Mesenchymal stem cell (in vitro differentiated cells and primary cell): ENCODE measurements around the gene VRK3.

ENCODE experiments used
- DNase-seq: peaks from one replicate; pipeline ENCODE4 v3.0.0-alpha.2; 2013
- H2AFZ ChIP-seq: one replicate; pipeline ENCODE4 v1.6.1; 2013; ENCODE audit warnings: low read depth, mild to moderate bottlenecking, control low read depth, inconsistent platforms, low read length, moderate library complexity
- H2AK5ac ChIP-seq: 2 replicates; pipeline ENCODE4 v1.6.1; 2013; ENCODE audit warnings: low read length, moderate library complexity, mild to moderate bottlenecking, inconsistent platforms; ENCODE audit not compliant: severe bottlenecking
- H2BK120ac ChIP-seq: one replicate; pipeline ENCODE4 v1.6.1; 2013; ENCODE audit warnings: low read depth, mild to moderate bottlenecking, inconsistent platforms, low read length, moderate library complexity
- H2BK12ac ChIP-seq, 2 experiments: one replicate each; pipeline ENCODE4 v1.6.1; 2013; ENCODE audit warnings: inconsistent platforms in 2 of 2, low read length in 2 of 2, mild to moderate bottlenecking in 2 of 2, moderate library complexity in 2 of 2, control low read depth in 1 of 2
- H2BK15ac ChIP-seq: one replicate; pipeline ENCODE4 v1.6.1; 2013; ENCODE audit warnings: mild to moderate bottlenecking, low read depth, inconsistent platforms; ENCODE audit not compliant: poor library complexity, severe bottlenecking
- H2BK5ac ChIP-seq: 2 replicates; pipeline ENCODE4 v1.6.1; 2013; ENCODE audit warnings: low read depth, mild to moderate bottlenecking, low read length, control low read depth, inconsistent platforms; ENCODE audit not compliant: poor library complexity, severe bottlenecking
- H3K14ac ChIP-seq, 2 experiments: one replicate each; pipeline ENCODE4 v1.6.1; 2013; ENCODE audit warnings: inconsistent platforms in 2 of 2, low read length in 2 of 2, control low read depth in 1 of 2, mild to moderate bottlenecking in 1 of 2, moderate library complexity in 1 of 2
- H3K18ac ChIP-seq, 2 experiments: one replicate each; pipeline ENCODE4 v1.6.1; 2013; ENCODE audit warnings: inconsistent platforms in 2 of 2, low read length in 2 of 2, control low read depth in 1 of 2, low read depth in 1 of 2, mild to moderate bottlenecking in 1 of 2
- H3K23ac ChIP-seq, 2 experiments: one replicate each; pipeline ENCODE4 v1.6.1; 2013; ENCODE audit warnings: inconsistent platforms in 2 of 2, low read length in 2 of 2, mild to moderate bottlenecking in 2 of 2, moderate library complexity in 2 of 2, control low read depth in 1 of 2
- H3K27ac ChIP-seq: 2 replicates; pipeline ENCODE4 v1.5.1; 2013; ENCODE audit warnings: mild to moderate bottlenecking, moderate library complexity, low read length, control low read depth, inconsistent platforms; ENCODE audit not compliant: poor library complexity, severe bottlenecking
- H3K27me3 ChIP-seq, 2 experiments: 2 replicates each; pipeline versions ENCODE4 v1.6.1 to v1.7.0; 2013; ENCODE audit warnings: low read length in 2 of 2, mild to moderate bottlenecking in 2 of 2, moderate library complexity in 2 of 2, control low read depth in 1 of 2, inconsistent platforms in 1 of 2; ENCODE audit not compliant: control insufficient read depth in 1 of 2, insufficient read depth in 1 of 2
- H3K36me3 ChIP-seq, 2 experiments: 2 replicates each; pipeline versions ENCODE4 v1.6.1 to v1.7.0; 2013; ENCODE audit warnings: low read length in 2 of 2, control low read depth in 1 of 2, inconsistent platforms in 1 of 2, low read depth in 1 of 2, mild to moderate bottlenecking in 1 of 2; ENCODE audit not compliant: insufficient read depth in 2 of 2, control insufficient read depth in 1 of 2
- H3K4ac ChIP-seq, 2 experiments: one replicate each; pipeline ENCODE4 v1.6.1; 2013; ENCODE audit warnings: inconsistent platforms in 2 of 2, low read length in 2 of 2, mild to moderate bottlenecking in 2 of 2, moderate library complexity in 2 of 2, control low read depth in 1 of 2, low read depth in 1 of 2
- H3K4me1 ChIP-seq: 2 replicates; pipeline ENCODE4 v1.6.1; 2013; ENCODE audit warnings: low read depth, low read length, control low read depth; ENCODE audit not compliant: control insufficient read depth, insufficient read depth
- H3K4me2 ChIP-seq: 2 replicates; pipeline ENCODE4 v1.6.1; 2013; ENCODE audit warnings: low read length, mild to moderate bottlenecking, inconsistent platforms; ENCODE audit not compliant: poor library complexity, severe bottlenecking
- H3K4me3 ChIP-seq, 2 experiments: 2 replicates each; pipeline versions ENCODE4 v1.5.1 to v1.7.0; 2013; ENCODE audit warnings: low read length in 2 of 2, mild to moderate bottlenecking in 2 of 2, control low read depth in 1 of 2, low read depth in 1 of 2; ENCODE audit not compliant: insufficient read depth in 1 of 2
- H3K79me1 ChIP-seq: replicated peaks from 2 replicates; pipeline ENCODE4 v1.6.1; 2013; ENCODE audit warnings: mild to moderate bottlenecking, control low read depth, low read length, inconsistent platforms; ENCODE audit not compliant: poor library complexity, severe bottlenecking
- H3K9ac ChIP-seq: 2 replicates; pipeline ENCODE4 v1.7.0; 2013; ENCODE audit warnings: mild to moderate bottlenecking, low read length, moderate library complexity
- H3K9me3 ChIP-seq: 2 replicates; pipeline ENCODE4 v1.7.0; 2013; ENCODE audit warnings: mild to moderate bottlenecking, low read length; ENCODE audit not compliant: control insufficient read depth
- H4K8ac ChIP-seq: one replicate; pipeline ENCODE4 v1.6.1; 2013; ENCODE audit warnings: inconsistent platforms, mild to moderate bottlenecking, low read length, moderate library complexity
- H4K91ac ChIP-seq: one replicate; pipeline ENCODE4 v1.6.1; 2013; ENCODE audit warnings: mild to moderate bottlenecking, low read length, inconsistent platforms
- WGBS: methylation state at CpG from one replicate; pipeline ENCODE4 v1.1.7; 2013; ENCODE audit warnings: mixed read lengths; 5-methylcytosine and 5-hydroxymethylcytosine counted together

The VRK3 gene

DNA sequence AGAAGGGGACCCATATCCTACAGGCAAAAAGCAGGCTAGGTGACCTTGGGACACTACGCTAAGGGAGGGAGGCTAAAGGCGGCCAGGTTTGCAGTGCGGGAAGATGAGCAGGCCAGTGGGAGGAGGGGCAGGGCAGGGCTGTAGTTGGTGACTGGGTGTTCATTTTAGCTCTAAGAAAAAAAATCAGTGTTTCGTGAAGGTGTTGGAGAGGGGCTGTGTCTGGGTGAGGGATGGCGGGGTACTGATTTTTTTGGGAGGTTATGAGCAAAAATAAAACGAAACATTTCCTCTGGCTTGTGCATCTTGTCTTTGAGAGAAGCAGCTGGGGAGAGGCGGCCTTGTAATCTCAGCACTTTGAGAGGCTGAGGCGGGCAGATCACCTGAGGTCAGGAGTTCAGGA is 91.5 kb downstream of the VRK3 start:
- WGBS = 81% methylated on average over 8 of the region's 8 CpGs

DNA sequence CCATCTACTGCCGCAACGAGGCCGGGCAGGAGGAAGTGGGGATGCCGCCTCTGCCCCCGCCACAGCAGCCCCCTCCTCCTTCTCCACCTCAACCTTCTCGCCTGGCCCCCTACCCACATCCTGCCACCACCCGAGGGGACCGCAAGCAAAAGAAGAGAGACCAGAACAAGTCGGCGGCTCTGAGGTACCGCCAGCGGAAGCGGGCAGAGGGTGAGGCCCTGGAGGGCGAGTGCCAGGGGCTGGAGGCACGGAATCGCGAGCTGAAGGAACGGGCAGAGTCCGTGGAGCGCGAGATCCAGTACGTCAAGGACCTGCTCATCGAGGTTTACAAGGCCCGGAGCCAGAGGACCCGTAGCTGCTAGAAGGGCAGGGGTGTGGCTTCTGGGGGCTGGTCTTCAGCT is 92.4 kb downstream of the VRK3 start:
- Histone ChIP-seq H3K23ac (no peak overlapping the region), H3K36me3 (peaks cover 15 to 26% of the 10 kb centered on the region in 2 experiments), H3K27ac (no peak overlapping the region), H3K4me1 (peaks cover 9% of the 10 kb centered on the region), H2BK5ac (no peak overlapping the region), H3K79me1 (peaks cover 18% of the 10 kb centered on the region), H3K27me3 (peaks cover 0 to 7% of the 10 kb centered on the region in 2 experiments), H2AFZ (no peak overlapping the region), H3K4me3 (peak overlapping the region in 1 of 2 experiments; percentile 20), H2AK5ac (no peak overlapping the region), H4K91ac (no peak overlapping the region), H3K9me3 (no peaks in the 10 kb centered on the region), H2BK120ac (no peak overlapping the region), H2BK15ac (no peak overlapping the region), H4K8ac (no peak overlapping the region), H3K14ac (no peak overlapping the region), H2BK12ac (no peak overlapping the region), H3K9ac (no peak overlapping the region), H3K4ac (no peak overlapping the region), H3K4me2 (no peak overlapping the region), H3K18ac (no peak overlapping the region)
- WGBS = 98% methylated on average over 25 of the region's 25 CpGs
- no peak for DNase-seq

More for the DNA sequence above, 91.5 kb downstream of the VRK3 start:
- Histone ChIP-seq H3K9me3 (no peaks in the 10 kb centered on the region), H3K14ac (no peak overlapping the region), H2BK12ac (no peak overlapping the region), H3K4me2 (no peak overlapping the region), H4K8ac (no peak overlapping the region), H2BK5ac (no peak overlapping the region), H2AFZ (no peak overlapping the region), H3K18ac (no peak overlapping the region), H3K9ac (no peak overlapping the region), H3K79me1 (peaks cover 18% of the 10 kb centered on the region), H3K27me3 (peaks cover 0 to 11% of the 10 kb centered on the region in 2 experiments), H2BK15ac (no peak overlapping the region), H2BK120ac (no peak overlapping the region), H3K27ac (no peak overlapping the region), H3K36me3 (peaks cover 15 to 24% of the 10 kb centered on the region in 2 experiments), H2AK5ac (no peak overlapping the region), H3K23ac (no peak overlapping the region), H3K4ac (no peak overlapping the region), H3K4me3 (no peak overlapping the region), H4K91ac (peak overlapping the region; percentile 9), H3K4me1 (peaks cover 11% of the 10 kb centered on the region)
- no peak for DNase-seq

DNA sequence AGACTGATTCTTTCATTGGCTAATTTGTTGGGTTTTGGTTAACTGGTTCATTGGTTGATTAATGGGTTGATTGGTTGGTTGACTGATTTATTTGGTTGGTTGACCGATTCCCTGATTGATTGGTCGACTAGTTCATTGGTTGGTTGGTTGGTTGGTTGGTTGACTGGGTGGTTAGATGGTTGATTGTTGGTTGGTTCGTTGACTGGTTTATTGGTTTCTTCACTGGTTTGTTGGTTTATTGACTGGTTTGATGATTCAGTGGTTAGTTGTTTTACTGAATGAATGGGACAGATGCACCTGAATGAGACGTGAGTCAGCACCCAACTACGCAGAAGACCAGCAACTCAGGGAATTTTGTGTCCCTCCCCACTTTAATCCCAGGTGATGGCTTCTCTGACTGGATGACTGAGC is 93.1 kb downstream of the VRK3 start:
- H3K14ac ChIP-seq = no peak overlapping the region
- H2AFZ ChIP-seq = no peak overlapping the region
- H3K4me2 ChIP-seq = no peak overlapping the region
- H3K4me3 ChIP-seq = no peak overlapping the region
- no peak overlapping the region for H2BK5ac ChIP-seq
- no peaks in the 10 kb centered on the region for H3K9me3 ChIP-seq
- H3K79me1 ChIP-seq = peaks cover 18% of the 10 kb centered on the region
- no peak overlapping the region for H2BK12ac ChIP-seq
- no peak overlapping the region for H3K23ac ChIP-seq
- H3K27me3 ChIP-seq = peaks cover 0 to 6% of the 10 kb centered on the region in 2 experiments
- H2BK15ac ChIP-seq = no peak overlapping the region
- H3K36me3 ChIP-seq = peaks cover 22 to 33% of the 10 kb centered on the region in 2 experiments
- no peak for DNase-seq
- over 99% methylated on average over 5 of the region's 5 CpGs for WGBS
- H3K4ac ChIP-seq = no peak overlapping the region
- peaks cover 14% of the 10 kb centered on the region for H3K4me1 ChIP-seq
- no peak overlapping the region for H3K18ac ChIP-seq
- H2AK5ac ChIP-seq = no peak overlapping the region
- H4K8ac ChIP-seq = no peak overlapping the region
- no peak overlapping the region for H4K91ac ChIP-seq
- H3K27ac ChIP-seq = no peak overlapping the region
- no peak overlapping the region for H2BK120ac ChIP-seq
- H3K9ac ChIP-seq = no peak overlapping the region

DNA sequence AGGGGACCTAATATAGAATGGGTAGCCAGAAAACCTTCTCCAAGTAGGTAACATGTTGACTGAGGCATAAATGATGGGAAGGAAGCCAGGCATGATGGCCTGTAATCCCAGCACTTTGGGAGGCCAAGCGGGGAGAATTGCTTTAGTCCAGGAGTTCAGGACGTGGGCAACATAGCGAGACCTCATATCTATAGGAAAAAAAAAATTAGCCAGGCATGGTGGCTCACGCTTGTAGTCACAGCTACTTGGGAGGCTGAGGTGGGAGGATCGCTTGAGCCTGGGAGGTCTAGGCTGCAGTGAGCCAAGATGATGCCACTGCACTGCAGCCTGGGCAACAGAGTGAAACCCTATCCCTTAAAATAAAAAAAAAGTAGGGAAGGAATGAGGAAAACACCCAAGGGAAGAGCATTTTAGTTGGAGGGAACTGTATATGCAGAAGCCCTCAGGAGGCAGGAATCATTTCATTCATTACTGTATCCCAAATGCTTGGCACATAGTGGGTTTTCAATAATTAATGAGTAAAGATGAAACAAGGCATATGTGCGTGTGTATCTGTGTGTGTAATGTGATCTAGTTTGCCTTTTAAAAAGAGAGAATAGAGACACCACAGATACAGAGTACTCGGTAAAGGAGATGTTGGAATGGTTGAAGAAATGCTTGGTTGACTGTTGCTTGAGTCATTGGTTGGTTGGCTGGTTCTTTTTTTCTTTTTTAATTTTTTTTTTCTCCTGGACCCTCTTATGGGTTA is 93.7 kb downstream of the VRK3 start:
- Histone ChIP-seq H2BK15ac (no peak overlapping the region), H2BK5ac (no peak overlapping the region), H3K4ac (no peak overlapping the region), H3K23ac (no peak overlapping the region), H3K9me3 (no peaks in the 10 kb centered on the region), H3K4me3 (no peak overlapping the region), H3K9ac (no peak overlapping the region), H4K91ac (no peak overlapping the region), H2BK12ac (no peak overlapping the region), H2AK5ac (no peak overlapping the region), H3K36me3 (peaks cover 28 to 37% of the 10 kb centered on the region in 2 experiments), H3K27me3 (peaks cover 0 to under 1% of the 10 kb centered on the region in 2 experiments), H3K18ac (no peak overlapping the region), H3K79me1 (peaks cover 19% of the 10 kb centered on the region), H3K27ac (no peak overlapping the region), H2BK120ac (no peak overlapping the region), H3K4me2 (no peak overlapping the region), H4K8ac (no peak overlapping the region), H2AFZ (no peak overlapping the region), H3K4me1 (peaks cover 16% of the 10 kb centered on the region), H3K14ac (no peak overlapping the region)
- over 99% methylated on average over 7 of the region's 7 CpGs for WGBS
- DNase-seq = no peak
